Mucosa of gallbladder (tissue), 1 donor: ENCODE results near the gene UBXN2A. TPM values are rescaled to one million over a fixed set of nuclear protein-coding genes. Genes with fewer than 3 reads are reported as not detected.
"Not testable (repeated sequence)": the region's sequence is repeated elsewhere in the genome, so short reads cannot be mapped to it uniquely, and the experiment has no call there.

Experiments
- DNase-seq: peaks from one replicate; pipeline ENCODE4 v3.0.0-alpha.2; 2020; ENCODE audit warnings: low spot score
- total RNA-seq: library from RNA; stranded (reverse); gene quantifications from one replicate; pipeline ENCODE4 v1.2.1, GENCODE V29; 2021
- donor health status: DM: no; HTN: no; CAD: no.

Gene UBXN2A
- total RNA-seq, 1 donor from 2014 or later: 11.8 TPM

GRCh38 chr2:24011250-24012104 lies 71.2 kb downstream of the UBXN2A start:
- no peak for DNase-seq

- DNase-seq: no peak
These were observed 72.4 kb downstream of the UBXN2A start for GRCh38 chr2:24012521-24013188.

- not testable (repeated sequence) for DNase-seq
These were observed 74.6 kb downstream of the UBXN2A start for GRCh38 chr2:24014902-24015301.

- no peak for DNase-seq
These were observed 75.5 kb downstream of the UBXN2A start for GRCh38 chr2:24015562-24016375.

GRCh38 chr2:24016376-24016761 lies 76.1 kb downstream of the UBXN2A start:
- DNase-seq: no peak

- no peak for DNase-seq
These were observed 76.8 kb downstream of the UBXN2A start for GRCh38 chr2:24016853-24017703.

GRCh38 chr2:24017711-24018110 lies 77.4 kb downstream of the UBXN2A start:
- no peak for DNase-seq

GRCh38 chr2:24018241-24018640 lies 78.0 kb downstream of the UBXN2A start:
- no peak for DNase-seq

- no peak for DNase-seq
These were observed 79.5 kb downstream of the UBXN2A start for GRCh38 chr2:24019729-24020128.

GRCh38 chr2:24020244-24020643 lies 80.0 kb downstream of the UBXN2A start:
- DNase-seq: no peak

GRCh38 chr2:24021122-24021998 lies 81.1 kb downstream of the UBXN2A start:
- DNase-seq: no peak

GRCh38 chr2:24022324-24022974 lies 82.2 kb downstream of the UBXN2A start:
- no peak for DNase-seq

GRCh38 chr2:24022975-24023575 lies 82.8 kb downstream of the UBXN2A start:
- no peak for DNase-seq

- DNase-seq: no peak
These were observed 83.8 kb downstream of the UBXN2A start for GRCh38 chr2:24024018-24024417.

GRCh38 chr2:24024996-24025663 lies 84.9 kb downstream of the UBXN2A start:
- no peak for DNase-seq

GRCh38 chr2:24026233-24026632 lies 86.0 kb downstream of the UBXN2A start:
- no peak for DNase-seq

- no peak for DNase-seq
These were observed 98.7 kb downstream of the UBXN2A start for GRCh38 chr2:24038786-24039499.

- DNase-seq: no peak
These were observed 100.2 kb downstream of the UBXN2A start for GRCh38 chr2:24040511-24040910.
